ENCODE measurements around the gene GRPR. TPM values are rescaled to one million over a fixed set of nuclear protein-coding genes. Genes with fewer than 3 reads are reported as not detected.
"Not testable (repeated sequence)": the region's sequence is repeated elsewhere in the genome, so short reads cannot be mapped to it uniquely, and the experiment has no call there.

GRPR gene
- polyA plus RNA-seq, 1 donor: 0.34 TPM

GRCh38 chrX:16136080-16136479, 12.7 kb downstream of the GRPR start:
- Histone ChIP-seq H3K27ac (ENCODE audit: low read length) (no peak overlapping the region), H3K27me3 (ENCODE audit: control insufficient read depth, insufficient read depth, low read length) (no peaks in the 10 kb centered on the region), H3K4me3 (ENCODE audit: low read length) (no peak overlapping the region), H3K4me1 (ENCODE audit: control insufficient read depth, insufficient read depth, low read length) (no peaks in the 10 kb centered on the region), H3K9me3 (ENCODE audit: control insufficient read depth, low read depth, low read length) (no peaks in the 10 kb centered on the region), H3K36me3 (ENCODE audit: control insufficient read depth, insufficient read depth, low read length) (no peaks in the 10 kb centered on the region)
- DNase-seq: no peak
- WGBS (ENCODE audit: insufficient coverage, low lambda C conversion rate): no CpG with 5 or more reads among the region's 2 CpGs

- Histone ChIP-seq H3K9me3 (ENCODE audit: control insufficient read depth, low read depth, low read length) (no peaks in the 10 kb centered on the region), H3K4me1 (ENCODE audit: control insufficient read depth, insufficient read depth, low read length) (no peaks in the 10 kb centered on the region), H3K4me3 (ENCODE audit: low read length) (no peak overlapping the region), H3K27ac (ENCODE audit: low read length) (no peak overlapping the region), H3K36me3 (ENCODE audit: control insufficient read depth, insufficient read depth, low read length) (no peaks in the 10 kb centered on the region), H3K27me3 (ENCODE audit: control insufficient read depth, insufficient read depth, low read length) (no peaks in the 10 kb centered on the region)
- DNase-seq: no peak
Measured at GRCh38 chrX:16137416-16138107, 14.2 kb downstream of the GRPR start.

DNA sequence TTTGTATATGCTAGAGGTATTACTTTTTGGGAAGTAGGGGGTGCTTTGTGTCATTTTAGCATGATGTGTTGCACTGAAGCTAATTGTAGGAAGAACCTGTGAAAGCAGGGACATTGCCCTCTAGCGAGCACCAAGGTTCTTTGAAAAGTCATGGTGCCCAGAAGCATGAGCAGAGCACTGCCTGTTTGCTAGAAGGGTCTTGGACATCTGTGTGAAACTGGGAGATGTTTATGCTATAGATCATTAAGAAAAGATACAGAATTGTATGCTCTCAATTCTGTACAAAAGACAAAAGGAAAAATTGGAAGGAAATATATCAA, 14.7 kb downstream of the GRPR start:
- DNase-seq: no peak
- H3K4me1 ChIP-seq (ENCODE audit: control insufficient read depth, insufficient read depth, low read length): no peaks in the 10 kb centered on the region
- H3K27me3 ChIP-seq (ENCODE audit: control insufficient read depth, insufficient read depth, low read length): no peaks in the 10 kb centered on the region
- no CpG with 5 or more reads among the region's 1 CpG for WGBS (ENCODE audit: insufficient coverage, low lambda C conversion rate)
- no peaks in the 10 kb centered on the region for H3K9me3 ChIP-seq (ENCODE audit: control insufficient read depth, low read depth, low read length)
- H3K27ac ChIP-seq (ENCODE audit: low read length): no peak overlapping the region
- no peaks in the 10 kb centered on the region for H3K36me3 ChIP-seq (ENCODE audit: control insufficient read depth, insufficient read depth, low read length)
- no peak overlapping the region for H3K4me3 ChIP-seq (ENCODE audit: low read length)

- H3K4me1 ChIP-seq (ENCODE audit: control insufficient read depth, insufficient read depth, low read length): no peaks in the 10 kb centered on the region
- no peaks in the 10 kb centered on the region for H3K9me3 ChIP-seq (ENCODE audit: control insufficient read depth, low read depth, low read length)
- no CpG with 5 or more reads among the region's 4 CpGs for WGBS (ENCODE audit: insufficient coverage, low lambda C conversion rate)
- no peak overlapping the region for H3K4me3 ChIP-seq (ENCODE audit: low read length)
- H3K36me3 ChIP-seq (ENCODE audit: control insufficient read depth, insufficient read depth, low read length): no peaks in the 10 kb centered on the region
- no peaks in the 10 kb centered on the region for H3K27me3 ChIP-seq (ENCODE audit: control insufficient read depth, insufficient read depth, low read length)
- no peak for DNase-seq
- H3K27ac ChIP-seq (ENCODE audit: low read length): no peak overlapping the region
Measured at GRCh38 chrX:16140448-16140847, 17.1 kb downstream of the GRPR start.

DNA sequence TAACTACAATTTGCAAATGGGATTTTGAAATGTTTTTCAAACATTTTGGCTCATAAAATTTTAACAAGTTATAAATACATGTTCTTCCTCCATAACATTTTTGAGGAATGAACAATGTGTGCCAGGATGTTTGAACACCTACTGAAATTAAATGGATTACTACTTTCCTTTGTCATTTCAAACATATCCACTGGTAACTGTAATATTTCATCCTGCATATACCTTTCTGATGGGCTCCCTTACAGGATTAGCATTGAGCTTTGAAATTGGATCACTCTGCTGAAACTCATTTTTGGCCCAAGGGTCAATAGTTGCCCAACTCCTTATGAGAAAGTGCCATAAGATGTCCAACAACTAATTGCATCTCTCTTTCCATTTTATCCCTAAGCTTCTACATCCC, 17.6 kb downstream of the GRPR start:
- H3K36me3 ChIP-seq (ENCODE audit: control insufficient read depth, insufficient read depth, low read length): no peaks in the 10 kb centered on the region
- no peaks in the 10 kb centered on the region for H3K27me3 ChIP-seq (ENCODE audit: control insufficient read depth, insufficient read depth, low read length)
- H3K4me3 ChIP-seq (ENCODE audit: low read length): no peak overlapping the region
- no peaks in the 10 kb centered on the region for H3K9me3 ChIP-seq (ENCODE audit: control insufficient read depth, low read depth, low read length)
- DNase-seq: no peak
- no peaks in the 10 kb centered on the region for H3K4me1 ChIP-seq (ENCODE audit: control insufficient read depth, insufficient read depth, low read length)
- no peak overlapping the region for H3K27ac ChIP-seq (ENCODE audit: low read length)

GRCh38 chrX:16141422-16142245, 18.3 kb downstream of the GRPR start:
- H3K27ac ChIP-seq (ENCODE audit: low read length): no peak overlapping the region
- no CpG with 5 or more reads among the region's 4 CpGs for WGBS (ENCODE audit: insufficient coverage, low lambda C conversion rate)
- H3K4me3 ChIP-seq (ENCODE audit: low read length): no peak overlapping the region
- H3K9me3 ChIP-seq (ENCODE audit: control insufficient read depth, low read depth, low read length): no peaks in the 10 kb centered on the region
- H3K36me3 ChIP-seq (ENCODE audit: control insufficient read depth, insufficient read depth, low read length): no peaks in the 10 kb centered on the region
- no peaks in the 10 kb centered on the region for H3K27me3 ChIP-seq (ENCODE audit: control insufficient read depth, insufficient read depth, low read length)
- no peaks in the 10 kb centered on the region for H3K4me1 ChIP-seq (ENCODE audit: control insufficient read depth, insufficient read depth, low read length)
- DNase-seq: no peak

DNA sequence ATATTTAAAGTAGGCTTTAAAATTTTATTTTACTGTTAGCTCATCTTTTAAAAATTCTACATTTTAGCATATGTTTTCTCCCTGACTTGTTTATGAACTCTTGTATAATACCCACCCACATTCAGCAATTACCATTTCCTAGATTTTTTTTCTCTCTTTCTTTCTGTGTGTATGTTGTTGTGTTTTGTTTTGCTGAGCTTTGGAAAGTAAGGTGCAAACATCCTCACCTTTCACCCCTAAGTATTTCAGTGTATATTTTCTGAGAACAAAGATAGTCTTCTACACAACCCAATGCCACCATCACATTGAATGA, 18.8 kb downstream of the GRPR start:
- Histone ChIP-seq H3K9me3 (ENCODE audit: control insufficient read depth, low read depth, low read length) (no peaks in the 10 kb centered on the region), H3K4me1 (ENCODE audit: control insufficient read depth, insufficient read depth, low read length) (no peaks in the 10 kb centered on the region)

GRCh38 chrX:16143968-16144367, 20.6 kb downstream of the GRPR start:
- Histone ChIP-seq H3K9me3 (ENCODE audit: control insufficient read depth, low read depth, low read length) (no peaks in the 10 kb centered on the region), H3K36me3 (ENCODE audit: control insufficient read depth, insufficient read depth, low read length) (no peaks in the 10 kb centered on the region), H3K4me3 (ENCODE audit: low read length) (no peak overlapping the region), H3K4me1 (ENCODE audit: control insufficient read depth, insufficient read depth, low read length) (no peaks in the 10 kb centered on the region), H3K27ac (ENCODE audit: low read length) (no peak overlapping the region), H3K27me3 (ENCODE audit: control insufficient read depth, insufficient read depth, low read length) (no peaks in the 10 kb centered on the region)
- DNase-seq: no peak

More for the DNA sequence above, 18.8 kb downstream of the GRPR start:
- Histone ChIP-seq H3K4me3 (ENCODE audit: low read length) (no peak overlapping the region), H3K36me3 (ENCODE audit: control insufficient read depth, insufficient read depth, low read length) (no peaks in the 10 kb centered on the region), H3K27me3 (ENCODE audit: control insufficient read depth, insufficient read depth, low read length) (no peaks in the 10 kb centered on the region), H3K27ac (ENCODE audit: low read length) (no peak overlapping the region)
- no peak for DNase-seq

GRCh38 chrX:16144420-16144819, 21.1 kb downstream of the GRPR start:
- H3K4me3 ChIP-seq (ENCODE audit: low read length): no peak overlapping the region
- H3K9me3 ChIP-seq (ENCODE audit: control insufficient read depth, low read depth, low read length): no peaks in the 10 kb centered on the region
- H3K36me3 ChIP-seq (ENCODE audit: control insufficient read depth, insufficient read depth, low read length): no peaks in the 10 kb centered on the region
- WGBS (ENCODE audit: insufficient coverage, low lambda C conversion rate): no CpG with 5 or more reads among the region's 2 CpGs
- no peak overlapping the region for H3K27ac ChIP-seq (ENCODE audit: low read length)
- H3K27me3 ChIP-seq (ENCODE audit: control insufficient read depth, insufficient read depth, low read length): no peaks in the 10 kb centered on the region
- DNase-seq: no peak
- H3K4me1 ChIP-seq (ENCODE audit: control insufficient read depth, insufficient read depth, low read length): no peaks in the 10 kb centered on the region

- H3K4me1 ChIP-seq (ENCODE audit: control insufficient read depth, insufficient read depth, low read length); H3K4me3 ChIP-seq (ENCODE audit: low read length); H3K27me3 ChIP-seq (ENCODE audit: control insufficient read depth, insufficient read depth, low read length); H3K36me3 ChIP-seq (ENCODE audit: control insufficient read depth, insufficient read depth, low read length); DNase-seq; H3K9me3 ChIP-seq (ENCODE audit: control insufficient read depth, low read depth, low read length); H3K27ac ChIP-seq (ENCODE audit: low read length): not testable (repeated sequence)
- WGBS (ENCODE audit: insufficient coverage, low lambda C conversion rate): no CpG with 5 or more reads among the region's 1 CpG
Measured at GRCh38 chrX:16145093-16145492, 21.7 kb downstream of the GRPR start.

DNA sequence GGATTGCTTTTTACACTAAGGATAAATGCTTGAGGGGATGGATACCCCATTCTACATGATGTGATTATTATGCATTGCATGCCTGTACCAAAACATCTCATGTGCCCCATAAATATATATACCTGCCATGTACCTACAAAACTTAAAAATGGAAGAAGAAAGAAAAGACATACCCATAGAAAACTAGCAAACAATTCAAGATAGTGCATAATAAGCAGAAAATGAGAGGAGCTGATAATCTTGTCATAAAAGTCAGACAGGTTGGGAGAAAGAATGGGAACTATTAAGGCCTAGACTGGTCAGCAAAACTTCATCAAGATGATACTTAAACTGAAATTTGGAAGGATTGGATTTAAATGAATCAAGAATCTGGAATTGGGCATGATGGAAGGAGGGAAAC, 22.3 kb downstream of the GRPR start:
- Histone ChIP-seq H3K4me1 (ENCODE audit: control insufficient read depth, insufficient read depth, low read length) (no peaks in the 10 kb centered on the region), H3K27me3 (ENCODE audit: control insufficient read depth, insufficient read depth, low read length) (no peaks in the 10 kb centered on the region), H3K4me3 (ENCODE audit: low read length) (no peak overlapping the region), H3K36me3 (ENCODE audit: control insufficient read depth, insufficient read depth, low read length) (no peaks in the 10 kb centered on the region), H3K27ac (ENCODE audit: low read length) (no peak overlapping the region), H3K9me3 (ENCODE audit: control insufficient read depth, low read depth, low read length) (no peaks in the 10 kb centered on the region)
- no peak for DNase-seq

All from large intestine (tissue), 3 donors.